GM18951 (cell line): ENCODE data around the gene C1QC.

Experiments used
- POLR2A ChIP-seq: IDR thresholded peaks from 4 replicates; pipeline ENCODE4 v1.6.1; 2011; ENCODE audit warnings: mild to moderate bottlenecking; ENCODE audit not compliant: insufficient read length, insufficient read depth; ENCODE audit errors: extremely low read depth
- in situ Hi-C: fragments of 300-500 bp; cut with MboI; formaldehyde crosslinking; loops from one replicate; pipeline ENCODE4 v1.12.0; 2022; ENCODE audit warnings: low sequenced_read_pairs, mixed read lengths, inconsistent platforms; ENCODE audit not compliant: unreplicated experiment

The C1QC gene

DNA sequence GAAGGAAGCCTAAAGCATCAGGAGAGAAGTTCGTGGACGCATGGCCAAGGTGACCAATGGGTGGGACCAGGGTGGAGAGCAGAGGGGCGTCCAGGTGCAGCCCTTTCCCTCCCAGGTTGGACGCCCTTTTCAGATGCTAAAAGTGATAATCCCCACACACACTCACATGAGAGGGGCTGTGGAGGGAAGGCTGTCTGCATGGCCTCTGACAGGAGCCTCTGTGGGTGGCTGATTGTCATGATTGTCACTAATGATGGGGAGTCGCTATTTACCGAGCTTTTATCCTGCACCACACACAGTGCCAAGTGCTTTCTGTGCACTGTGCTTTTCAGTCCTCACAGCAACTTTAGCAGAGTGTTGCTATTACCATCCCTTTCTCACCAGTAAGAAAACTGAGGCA, 34.1 kb upstream of the C1QC start:
- in situ Hi-C loops, result no loop called here
- no peak for TF ChIP-seq POLR2A

DNA sequence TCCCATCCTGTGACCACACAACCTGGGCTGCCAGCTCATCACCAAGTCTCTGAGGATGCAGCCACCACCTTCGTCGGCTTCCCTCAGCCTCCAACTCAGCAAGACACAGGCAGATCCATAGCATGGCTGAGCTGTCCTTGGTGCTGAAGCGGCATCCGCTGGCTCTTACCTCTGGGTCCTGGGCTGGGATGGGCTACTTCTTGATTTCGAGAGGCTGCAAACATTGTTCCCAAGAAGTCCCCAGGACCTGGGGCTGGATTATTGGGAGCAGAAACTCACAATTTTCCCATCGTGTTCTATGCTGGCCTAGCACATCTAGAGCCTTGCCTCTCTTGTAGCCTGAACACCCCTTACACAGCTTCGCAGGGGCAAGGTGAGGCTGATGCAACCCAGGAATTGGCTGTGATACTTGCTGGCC, 31.9 kb upstream of the C1QC start:
- TF ChIP-seq POLR2A, result no peak
- in situ Hi-C loops, result no loop called here

DNA sequence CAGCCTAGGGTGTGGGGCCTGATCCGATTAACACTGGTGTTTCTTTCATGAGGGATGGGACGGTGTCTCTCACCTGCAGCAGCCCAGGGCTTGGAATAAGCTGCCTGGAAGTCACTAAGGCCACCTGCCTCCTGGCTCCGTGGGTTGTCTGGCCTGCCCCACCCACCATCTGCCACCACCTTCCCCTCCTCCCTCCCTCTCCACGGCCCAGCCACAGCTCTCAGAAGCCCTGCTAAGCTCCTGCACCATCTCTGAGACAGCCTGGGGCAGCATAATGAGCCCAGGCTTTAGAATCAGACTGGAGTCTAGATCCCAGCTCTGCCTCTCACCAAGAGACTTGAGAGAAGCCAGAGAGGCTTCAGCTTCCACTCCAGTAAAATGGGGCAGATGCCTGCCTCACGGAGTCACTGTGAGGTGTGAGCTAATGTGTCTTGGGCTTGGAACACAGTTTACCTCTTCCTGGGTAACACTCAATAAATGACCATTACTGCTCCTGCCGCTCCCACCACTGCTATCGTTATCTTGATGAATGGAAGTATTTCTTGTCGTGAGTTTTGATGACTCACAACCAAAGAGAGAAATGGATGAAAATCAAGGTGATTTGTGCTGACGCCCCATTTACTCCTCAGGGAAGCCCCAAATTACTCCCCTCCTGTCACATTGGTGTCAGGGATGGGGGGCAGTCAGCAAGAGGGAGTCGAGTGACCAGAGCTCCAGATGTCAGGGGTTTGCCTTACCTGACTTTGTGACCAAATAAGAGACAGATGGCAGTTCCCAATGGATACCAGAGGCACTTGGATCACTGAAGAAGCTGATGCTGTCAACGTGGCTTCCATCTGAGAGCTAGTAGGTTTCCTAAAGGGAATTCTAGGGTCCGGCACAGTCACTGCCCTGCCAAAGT, 30.5 kb upstream of the C1QC start:
- no peak for TF ChIP-seq POLR2A
- in situ Hi-C loops, result no loop called here

DNA sequence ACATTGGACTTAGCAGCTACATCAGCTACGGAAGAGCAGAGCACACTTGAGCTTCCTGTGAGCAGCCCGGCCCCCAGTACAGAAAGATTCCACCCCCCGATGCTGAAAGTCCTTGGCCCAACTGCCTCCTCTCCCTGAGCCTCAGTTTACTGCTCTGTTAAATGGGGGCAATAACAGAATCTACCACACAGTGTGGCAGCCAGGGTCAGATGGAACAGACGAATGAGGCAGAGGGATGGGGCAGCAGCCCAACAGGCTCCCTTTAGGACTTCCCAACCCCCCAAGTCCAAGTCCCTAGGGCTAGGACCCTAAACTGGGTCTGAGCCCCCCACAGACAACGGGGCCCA, 29.9 kb upstream of the C1QC start:
- TF ChIP-seq POLR2A, result no peak
- in situ Hi-C loops, result no loop called here

DNA sequence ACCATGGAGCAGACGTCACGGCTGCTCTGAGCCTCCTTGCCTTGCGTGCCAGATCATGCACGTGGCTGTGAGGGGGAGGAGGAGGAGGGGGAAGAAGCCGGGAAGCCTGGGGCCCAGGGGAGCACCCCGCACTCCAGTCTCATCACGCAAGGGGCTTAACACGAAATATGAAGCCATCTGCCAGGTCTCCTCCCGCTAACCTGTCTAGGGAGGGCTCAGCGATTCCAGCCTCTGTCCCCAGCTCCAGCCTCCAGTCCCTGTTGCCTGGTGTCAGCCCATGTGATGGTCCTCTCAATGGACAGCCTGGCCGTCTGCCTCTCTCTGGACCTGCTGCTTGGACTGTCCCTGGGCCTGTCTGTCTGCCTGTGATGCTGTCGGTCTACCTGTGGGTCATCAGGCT, 29.5 kb upstream of the C1QC start:
- no peak for TF ChIP-seq POLR2A
- in situ Hi-C loops, result no loop called here

DNA sequence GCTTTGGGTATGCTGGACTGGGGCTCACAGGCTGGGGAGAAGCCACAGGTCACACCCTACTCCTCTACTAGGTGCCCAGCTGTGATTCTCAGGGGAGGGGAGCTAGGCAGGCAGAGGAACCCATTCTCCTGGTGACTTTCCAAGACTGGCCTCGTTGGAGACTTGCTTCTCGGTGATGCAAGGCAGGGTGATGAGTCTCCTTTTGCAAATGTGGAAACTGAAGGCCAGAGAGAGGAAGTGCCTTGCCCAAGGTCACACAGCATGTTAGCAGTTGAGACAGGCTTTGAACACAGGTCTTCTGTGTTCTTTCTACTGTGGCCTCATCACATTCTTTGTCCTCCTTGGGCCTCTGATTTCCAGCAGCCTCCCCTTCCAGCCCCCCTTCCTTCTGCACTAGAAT, 27.5 kb upstream of the C1QC start:
- in situ Hi-C loops, result no loop called here
- TF ChIP-seq POLR2A, result no peak

DNA sequence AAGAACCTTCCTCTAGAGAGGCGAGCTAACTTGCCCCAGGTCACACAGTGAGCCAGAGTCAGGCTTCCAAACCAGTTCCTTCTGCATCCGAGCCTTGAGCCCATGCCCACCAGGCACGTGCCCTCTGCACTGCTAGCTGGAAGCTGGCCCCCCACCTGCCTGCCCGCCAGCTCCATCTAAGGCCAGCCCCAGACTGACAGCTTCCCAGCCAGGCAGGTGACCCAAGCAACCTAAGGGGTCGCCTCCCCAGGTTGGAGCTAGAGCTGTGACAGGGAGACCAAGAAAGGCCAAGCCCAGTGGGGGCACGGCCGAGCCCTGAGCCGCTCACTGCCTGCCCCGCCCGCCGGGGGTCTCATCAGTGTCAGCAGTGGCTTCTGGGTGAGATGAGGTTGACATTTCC, 26.9 kb upstream of the C1QC start:
- in situ Hi-C loops, result no loop called here
- no peak for TF ChIP-seq POLR2A

DNA sequence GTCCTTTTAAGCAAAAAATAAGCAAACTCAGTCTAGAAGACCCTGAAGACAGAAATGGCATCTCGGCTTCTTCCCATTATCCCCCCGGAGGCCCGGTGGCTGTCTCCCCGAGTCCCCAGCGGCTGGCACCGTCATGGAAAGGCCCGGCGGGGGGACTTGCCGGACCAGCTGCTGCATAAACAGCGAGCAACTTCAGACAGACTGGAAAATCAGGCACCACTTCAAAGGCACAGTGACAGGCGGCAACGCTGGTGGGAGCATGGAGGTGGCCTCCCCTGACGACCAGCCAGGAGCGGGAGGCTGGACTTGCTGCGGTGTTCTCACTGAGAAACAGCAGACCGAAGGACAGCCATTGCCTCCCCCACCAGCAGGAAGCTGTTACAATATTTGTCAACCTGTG, 25.4 kb upstream of the C1QC start:
- no peak for TF ChIP-seq POLR2A

DNA sequence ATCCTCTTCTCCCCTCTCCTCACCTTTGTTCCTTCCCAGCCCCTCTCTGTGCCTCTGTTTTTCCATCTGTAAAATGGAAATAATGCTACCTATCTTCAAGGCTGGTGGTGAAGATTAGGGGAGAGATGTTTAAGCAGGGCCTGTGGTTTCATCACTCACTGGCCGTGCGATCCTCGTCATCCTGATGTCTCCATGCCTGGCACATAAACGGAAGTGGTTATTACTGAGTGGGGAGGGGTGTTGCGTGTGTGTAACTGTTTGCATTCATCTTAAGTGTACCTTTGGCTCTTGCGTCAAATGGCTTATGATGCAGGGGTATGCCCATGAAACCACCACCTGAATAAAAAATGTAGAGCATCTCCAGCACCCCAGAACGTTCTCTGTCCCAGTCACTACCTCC, 24.2 kb upstream of the C1QC start:
- no peak for TF ChIP-seq POLR2A

More for the DNA sequence above, 25.4 kb upstream of the C1QC start:
- in situ Hi-C loops, result no loop called here

DNA sequence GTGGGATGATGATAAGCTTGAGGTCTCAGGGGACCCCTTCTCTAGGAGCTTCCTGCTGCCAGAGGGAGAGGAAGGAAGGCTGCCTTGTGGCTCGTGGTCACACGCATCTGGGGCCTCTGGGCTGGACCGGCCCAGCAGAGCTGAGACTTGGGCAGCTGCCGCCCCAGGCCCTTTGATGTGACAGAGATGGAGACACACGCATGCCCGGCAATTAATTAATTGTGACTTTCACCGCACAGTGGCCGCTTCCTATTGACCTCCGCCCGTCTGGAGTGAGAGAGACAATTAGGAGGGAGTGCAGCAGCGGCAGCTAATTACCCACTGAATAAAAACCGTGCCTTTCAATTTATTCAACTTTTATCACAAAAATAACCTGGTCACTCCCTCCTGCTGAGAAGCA, 23.6 kb upstream of the C1QC start:
- in situ Hi-C loops, result no loop called here
- no peak for TF ChIP-seq POLR2A

More for the DNA sequence above, 24.2 kb upstream of the C1QC start:
- in situ Hi-C loops, result no loop called here

DNA sequence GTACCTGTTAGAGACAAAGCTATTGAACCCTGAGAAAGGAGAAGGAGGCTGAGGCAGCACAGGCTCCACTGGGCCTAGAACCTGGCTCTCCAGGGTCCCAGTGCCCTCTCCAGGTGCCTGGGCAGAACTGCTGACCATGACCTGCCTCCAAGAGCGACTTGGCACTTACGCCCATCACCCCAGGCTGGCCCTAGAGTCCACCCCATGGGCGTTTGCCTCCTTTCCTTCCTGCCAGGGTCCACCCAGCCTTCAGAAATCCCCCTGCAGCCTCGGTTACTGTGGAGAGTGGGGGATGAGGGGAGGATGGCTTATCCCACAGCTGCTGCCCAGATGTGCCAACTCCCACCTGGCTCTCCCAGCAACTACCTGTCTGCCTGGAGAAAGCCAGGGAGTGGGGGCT, 21.7 kb upstream of the C1QC start:
- no peak for TF ChIP-seq POLR2A
- in situ Hi-C loops, result no loop called here

DNA sequence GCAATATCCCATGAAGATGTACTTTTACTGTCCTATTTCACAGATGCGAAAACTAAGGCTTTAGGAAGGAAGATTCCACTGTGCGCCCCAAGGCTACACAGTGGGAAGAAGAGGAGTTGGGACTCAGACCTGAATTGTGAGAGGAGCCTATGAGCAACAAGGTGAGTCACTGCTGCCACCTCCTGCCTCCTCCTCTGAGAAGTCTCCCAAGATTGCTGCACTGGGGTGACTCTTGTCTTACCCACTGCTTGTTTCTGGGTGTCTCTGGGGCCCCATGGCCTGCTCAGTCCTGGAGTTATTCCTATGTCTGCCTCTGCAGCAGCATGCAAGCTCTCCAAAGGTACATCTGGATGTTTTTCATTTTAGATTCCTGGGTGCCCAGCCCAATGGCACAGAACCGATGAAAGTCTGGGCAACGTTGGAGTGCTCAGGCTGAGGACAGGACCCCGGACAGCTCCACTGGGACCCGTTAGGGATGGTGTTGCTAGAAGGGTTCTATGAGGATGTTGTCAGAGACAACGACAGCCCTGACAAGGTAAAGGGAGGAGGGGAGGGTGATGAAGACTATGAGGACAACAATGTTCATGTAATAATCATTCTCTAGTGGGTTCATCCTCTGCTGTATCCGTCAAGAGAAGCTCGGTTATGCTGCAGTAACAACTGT, 18.0 kb upstream of the C1QC start:
- in situ Hi-C loops, result no loop called here
- no peak for TF ChIP-seq POLR2A

DNA sequence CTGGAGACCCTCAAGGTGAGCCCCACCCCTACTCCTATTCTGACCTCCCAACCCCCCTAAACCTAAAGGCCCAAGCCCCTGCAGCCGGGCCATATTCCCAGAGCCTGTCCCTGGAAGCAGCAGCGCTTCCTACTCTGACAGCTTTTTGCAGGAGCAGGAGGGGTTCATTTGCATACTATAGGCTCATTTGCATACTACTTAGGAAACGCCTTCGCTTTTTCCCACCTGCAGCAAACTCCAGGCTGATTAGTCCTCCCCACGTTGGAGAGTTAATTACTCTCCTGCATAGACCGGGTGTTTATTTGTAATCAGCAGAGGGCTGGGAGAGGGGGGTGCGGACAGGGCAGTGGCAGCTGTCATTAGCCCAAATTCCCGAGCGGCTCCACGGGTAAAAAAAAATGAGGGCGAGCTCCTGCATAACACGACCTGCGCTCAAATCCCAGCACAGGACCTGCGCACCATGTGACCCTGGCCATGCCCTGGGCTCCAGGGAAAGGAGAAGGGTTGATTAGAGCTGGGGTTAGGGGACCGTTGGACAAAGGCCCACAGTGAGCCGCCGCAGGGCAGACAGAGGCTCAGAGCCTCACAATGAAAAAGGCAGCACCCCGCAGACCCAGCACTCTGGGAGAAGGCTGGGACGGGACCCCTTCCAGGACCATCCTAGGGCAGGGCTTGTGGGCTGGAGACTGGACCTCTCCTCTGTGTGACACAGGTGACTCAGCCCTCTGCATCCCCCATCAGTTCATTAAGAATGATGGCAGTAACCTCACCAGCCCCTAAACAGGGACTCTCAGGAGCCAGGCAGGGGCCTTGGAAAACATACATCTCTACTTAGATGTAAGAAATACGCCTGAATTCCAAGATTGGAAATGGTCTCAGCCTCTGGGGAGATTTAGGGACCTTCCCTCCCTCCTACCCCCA, 16.9 kb upstream of the C1QC start:
- TF ChIP-seq POLR2A, result no peak
- in situ Hi-C loops, result no loop called here
